Measurements from ENCODE around the gene RTN4RL1.

RTN4RL1 gene

GRCh38 chr17:2059547-2060384 is 34.6 kb upstream of the RTN4RL1 start:
- no peak for DNase-seq

GRCh38 chr17:2058586-2059546 is 33.7 kb upstream of the RTN4RL1 start:
- DNase-seq: no peak

- DNase-seq: no peak
These were observed 32.8 kb upstream of the RTN4RL1 start for GRCh38 chr17:2057760-2058585.

GRCh38 chr17:2057175-2057759 is 32.1 kb upstream of the RTN4RL1 start:
- DNase-seq: no peak

- DNase-seq: no peak
These were observed 31.4 kb upstream of the RTN4RL1 start for GRCh38 chr17:2056206-2057174.

- no peak for DNase-seq
These were observed 30.4 kb upstream of the RTN4RL1 start for GRCh38 chr17:2055292-2056205.

GRCh38 chr17:2054512-2055291 is 29.6 kb upstream of the RTN4RL1 start, which contains the start of gene HIC1:
HIC1 (plus strand) TSS chr17:2055103; CDS start chr17:2056691, 1,588 bp downstream.
- DNase-seq: peak; percentile 37

- no peak for DNase-seq
These were observed 29.1 kb upstream of the RTN4RL1 start for GRCh38 chr17:2054262-2054511.

- peak; percentile 54 for DNase-seq
These were observed 28.5 kb upstream of the RTN4RL1 start for GRCh38 chr17:2053380-2054261.

- DNase-seq: no peak
These were observed 26.9 kb upstream of the RTN4RL1 start for GRCh38 chr17:2051933-2052559.

GRCh38 chr17:2051061-2051932 is 26.2 kb upstream of the RTN4RL1 start:
- DNase-seq: peak; percentile 30

- peak; percentile 74 for DNase-seq
These were observed 25.3 kb upstream of the RTN4RL1 start for GRCh38 chr17:2050300-2051060.

- peak; percentile 80 for DNase-seq
These were observed 24.5 kb upstream of the RTN4RL1 start for GRCh38 chr17:2049333-2050299.

- no peak for DNase-seq
These were observed 23.7 kb upstream of the RTN4RL1 start for GRCh38 chr17:2048805-2049204.

GRCh38 chr17:2047590-2047989 is 22.5 kb upstream of the RTN4RL1 start:
- no peak for DNase-seq

Data from NCI-H1436 (cell line).